Osteoblast (primary cell): ENCODE measurements around the gene MET. TPM values are rescaled to one million over a fixed set of nuclear protein-coding genes. Genes with fewer than 3 reads are reported as not detected.
A peak's percentile ranks its signal among the peaks of the same experiment; 100 is the strongest.

ENCODE experiments used
- DNase-seq: peaks from one replicate; pipeline ENCODE4 v3.0.0; 2011; ENCODE audit warnings: low spot score, mixed read lengths; ENCODE audit not compliant: insufficient read length; ENCODE audit errors: missing footprints
- H2AFZ ChIP-seq: 2 replicates; pipeline ENCODE4 v1.6.0; 2011; ENCODE audit warnings: mild to moderate bottlenecking, low read length
- H3K27ac ChIP-seq: 2 replicates; pipeline ENCODE4 v1.5.1; 2011; ENCODE audit warnings: mild to moderate bottlenecking, low read depth, low read length, moderate library complexity
- H3K27me3 ChIP-seq: 2 replicates; pipeline ENCODE4 v1.6.0; 2012; ENCODE audit warnings: mild to moderate bottlenecking, control low read depth, inconsistent platforms, low read length, moderate library complexity; ENCODE audit not compliant: insufficient read depth
- H3K36me3 ChIP-seq: 2 replicates; pipeline ENCODE4 v1.5.1; 2011; ENCODE audit warnings: mild to moderate bottlenecking, low read length, control low read depth, moderate library complexity; ENCODE audit not compliant: insufficient read depth
- H3K4me1 ChIP-seq: 2 replicates; pipeline ENCODE4 v1.5.1; 2011; ENCODE audit warnings: mild to moderate bottlenecking, low read length, control low read depth, moderate library complexity; ENCODE audit not compliant: insufficient read depth
- H3K4me2 ChIP-seq: 2 replicates; pipeline ENCODE4 v1.6.0; 2011; ENCODE audit warnings: mild to moderate bottlenecking, low read length; ENCODE audit not compliant: insufficient read depth
- H3K4me3 ChIP-seq: fragments of 200-600 bp; sonication (generic); 3 replicates; pipeline ENCODE4 v1.5.1; 2012; ENCODE audit warnings: mild to moderate bottlenecking, low read length, inconsistent platforms; ENCODE audit not compliant: insufficient read depth
- H3K79me2 ChIP-seq: 2 replicates; pipeline ENCODE4 v1.6.0; 2012; ENCODE audit warnings: mild to moderate bottlenecking, low read length, control low read depth, inconsistent platforms; ENCODE audit not compliant: insufficient read depth
- H3K9me3 ChIP-seq: 2 replicates; pipeline ENCODE4 v1.5.1; 2011; ENCODE audit warnings: low read depth, low read length, control low read depth
- H4K20me1 ChIP-seq: 2 replicates; pipeline ENCODE4 v1.6.0; 2012; ENCODE audit warnings: mild to moderate bottlenecking, low read length, control low read depth; ENCODE audit not compliant: insufficient read depth
- total RNA-seq: library from RNA; depleted of rRNA; stranded (reverse); fragments of >200 nt; gene quantifications from 2 replicates; pipeline ENCODE4 v1.2.3, GENCODE V29; 2012
- TF ChIP-seq, protein P1 (sequence below): IDR thresholded peaks from 2 replicates; pipeline ENCODE4 v1.5.1; 2011; ENCODE audit warnings: mild to moderate bottlenecking, low read depth, low read length, moderate library complexity; ENCODE audit errors: extremely low read depth

Gene MET
- total RNA-seq, 1 donor: 55.0 TPM

DNA sequence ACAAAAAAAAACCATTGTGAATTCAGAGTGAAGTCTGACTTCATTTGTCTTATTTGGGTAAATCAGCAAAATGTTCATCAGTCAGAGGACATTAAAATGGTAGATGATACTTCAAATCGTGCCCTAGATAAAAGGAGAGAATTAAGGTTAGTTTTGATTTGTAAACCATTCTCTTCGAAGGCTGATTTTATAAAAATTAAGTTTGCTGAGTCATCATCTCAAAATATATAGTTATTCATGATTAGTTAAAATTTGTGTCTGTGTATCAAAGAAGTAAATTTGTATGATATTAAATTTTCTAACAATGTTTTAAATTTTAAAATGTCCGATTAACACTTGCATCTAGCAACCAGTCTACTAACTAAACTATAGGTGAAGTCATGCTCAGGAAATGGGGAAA, 35.3 kb downstream of the MET start:
- DNase-seq: no peak
- Histone ChIP-seq H2AFZ (no peak overlapping the region), H3K27ac (peak overlapping the region; percentile 73), H4K20me1 (no peaks in the 10 kb centered on the region), H3K9me3 (no peaks in the 10 kb centered on the region), H3K4me1 (peaks cover 72% of the 10 kb centered on the region), H3K4me2 (peak overlapping the region; percentile 76), H3K79me2 (peaks cover 82% of the 10 kb centered on the region), H3K36me3 (no peaks in the 10 kb centered on the region), H3K4me3 (no peak overlapping the region), H3K27me3 (no peaks in the 10 kb centered on the region)
- TF ChIP-seq, protein P1, sequence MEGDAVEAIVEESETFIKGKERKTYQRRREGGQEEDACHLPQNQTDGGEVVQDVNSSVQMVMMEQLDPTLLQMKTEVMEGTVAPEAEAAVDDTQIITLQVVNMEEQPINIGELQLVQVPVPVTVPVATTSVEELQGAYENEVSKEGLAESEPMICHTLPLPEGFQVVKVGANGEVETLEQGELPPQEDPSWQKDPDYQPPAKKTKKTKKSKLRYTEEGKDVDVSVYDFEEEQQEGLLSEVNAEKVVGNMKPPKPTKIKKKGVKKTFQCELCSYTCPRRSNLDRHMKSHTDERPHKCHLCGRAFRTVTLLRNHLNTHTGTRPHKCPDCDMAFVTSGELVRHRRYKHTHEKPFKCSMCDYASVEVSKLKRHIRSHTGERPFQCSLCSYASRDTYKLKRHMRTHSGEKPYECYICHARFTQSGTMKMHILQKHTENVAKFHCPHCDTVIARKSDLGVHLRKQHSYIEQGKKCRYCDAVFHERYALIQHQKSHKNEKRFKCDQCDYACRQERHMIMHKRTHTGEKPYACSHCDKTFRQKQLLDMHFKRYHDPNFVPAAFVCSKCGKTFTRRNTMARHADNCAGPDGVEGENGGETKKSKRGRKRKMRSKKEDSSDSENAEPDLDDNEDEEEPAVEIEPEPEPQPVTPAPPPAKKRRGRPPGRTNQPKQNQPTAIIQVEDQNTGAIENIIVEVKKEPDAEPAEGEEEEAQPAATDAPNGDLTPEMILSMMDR: no peak

DNA sequence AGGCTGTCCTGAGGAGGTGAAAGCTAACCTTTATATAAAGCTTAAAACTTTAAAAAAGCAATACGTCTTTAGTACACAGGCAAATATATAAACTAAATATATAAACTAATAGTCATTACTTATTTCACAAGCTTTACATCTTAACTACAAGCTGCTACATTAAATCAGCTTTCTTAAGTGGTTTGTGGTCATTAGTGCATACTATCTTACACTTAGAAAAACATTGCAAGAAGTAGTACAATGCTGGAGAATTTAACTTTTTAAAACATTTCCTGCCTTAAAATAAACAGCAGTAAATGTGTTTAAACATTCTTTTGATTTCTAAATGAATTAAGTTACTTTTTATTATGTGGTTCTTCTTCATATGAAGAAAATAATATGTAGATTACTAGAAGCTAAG, 36.3 kb downstream of the MET start:
- Histone ChIP-seq H3K79me2 (peaks cover 79% of the 10 kb centered on the region), H3K27me3 (no peaks in the 10 kb centered on the region), H3K4me2 (peak overlapping the region; percentile 3), H2AFZ (no peak overlapping the region), H3K9me3 (no peaks in the 10 kb centered on the region), H3K36me3 (no peaks in the 10 kb centered on the region), H3K4me3 (no peak overlapping the region), H3K4me1 (peaks cover 70% of the 10 kb centered on the region), H3K27ac (peak overlapping the region; percentile 73), H4K20me1 (no peaks in the 10 kb centered on the region)
- TF ChIP-seq, protein P1: no peak
- no peak for DNase-seq

DNA sequence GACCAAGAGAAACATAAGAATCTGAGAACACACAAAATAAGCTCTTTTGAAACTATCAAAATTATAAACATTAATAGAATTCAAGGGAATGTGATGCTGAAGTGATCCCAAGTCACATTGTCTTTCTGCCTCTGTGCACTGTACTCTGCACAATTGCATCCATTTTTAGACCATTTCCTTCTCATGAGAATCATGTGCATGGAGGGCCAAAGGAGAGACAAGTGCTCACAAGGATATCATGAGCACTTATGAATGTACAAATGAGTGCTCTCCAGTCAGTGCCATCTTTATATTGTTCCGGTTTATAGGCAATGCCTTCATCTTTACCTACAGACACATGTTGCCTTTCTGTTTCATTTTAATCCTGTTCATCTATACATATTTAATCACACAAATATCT, 36.9 kb downstream of the MET start:
- Histone ChIP-seq H3K27ac (peak overlapping the region; percentile 73), H3K9me3 (no peaks in the 10 kb centered on the region), H3K4me2 (peak overlapping the region; percentile 3), H3K27me3 (no peaks in the 10 kb centered on the region), H3K79me2 (peaks cover 75% of the 10 kb centered on the region), H4K20me1 (no peaks in the 10 kb centered on the region), H3K36me3 (no peaks in the 10 kb centered on the region), H3K4me1 (peaks cover 76% of the 10 kb centered on the region), H3K4me3 (no peak overlapping the region), H2AFZ (no peak overlapping the region)
- DNase-seq: no peak
- TF ChIP-seq, protein P1: no peak

DNA sequence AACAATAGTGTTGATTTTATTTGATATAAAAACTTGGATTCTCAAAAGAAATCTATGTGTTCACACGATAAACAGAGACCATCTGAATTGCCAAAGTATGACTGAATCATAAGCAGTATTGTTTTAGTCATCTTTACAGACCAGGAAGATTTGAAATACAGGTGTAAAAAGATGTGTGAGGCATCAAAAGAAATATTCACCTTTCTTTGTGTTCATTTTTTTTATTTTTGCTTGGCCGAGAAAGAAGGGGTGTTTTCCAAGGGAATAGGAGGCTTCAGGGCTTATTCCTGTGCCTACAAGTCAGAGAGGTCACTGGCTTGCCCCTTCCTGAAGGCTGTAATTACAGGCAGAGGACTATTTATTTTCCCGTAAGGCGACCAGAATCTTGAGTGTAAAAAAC, 37.3 kb downstream of the MET start:
- Histone ChIP-seq H4K20me1 (no peaks in the 10 kb centered on the region), H3K9me3 (no peaks in the 10 kb centered on the region), H3K27ac (peak overlapping the region; percentile 7), H3K4me3 (no peak overlapping the region), H2AFZ (no peak overlapping the region), H3K4me1 (peaks cover 81% of the 10 kb centered on the region), H3K27me3 (no peaks in the 10 kb centered on the region), H3K36me3 (no peaks in the 10 kb centered on the region), H3K4me2 (peak overlapping the region; percentile 3), H3K79me2 (peaks cover 72% of the 10 kb centered on the region)
- TF ChIP-seq, protein P1: no peak
- no peak for DNase-seq
